ACC112 (cell line): ENCODE measurements around the gene ARFGEF2.

Experiments used
- H2AFZ ChIP-seq: fragments of 200-600 bp; sonication (generic); one replicate; pipeline ENCODE4 v1.6.0; 2017; ENCODE audit warnings: antibody characterized with exemption, low read length; ENCODE audit not compliant: unreplicated experiment
- H3K27ac ChIP-seq: fragments of 200-600 bp; sonication (generic); 2 replicates; pipeline ENCODE4 v1.5.1; 2014; ENCODE audit warnings: low read depth, mild to moderate bottlenecking, antibody characterized with exemption, low read length, moderate library complexity
- H3K27me3 ChIP-seq: fragments of 200-600 bp; sonication (generic); 2 replicates; pipeline ENCODE4 v1.6.1; 2014; ENCODE audit warnings: mild to moderate bottlenecking, antibody characterized with exemption, low read length, moderate library complexity, mixed read lengths; ENCODE audit not compliant: insufficient read depth
- H3K36me3 ChIP-seq: fragments of 200-600 bp; sonication (generic); 2 replicates; pipeline ENCODE4 v1.6.1; 2016; ENCODE audit warnings: mild to moderate bottlenecking, antibody characterized with exemption, low read length, moderate library complexity, mixed read lengths; ENCODE audit not compliant: insufficient read depth
- H3K4me1 ChIP-seq: fragments of 200-600 bp; sonication (generic); one replicate; pipeline ENCODE4 v1.6.1; 2016; ENCODE audit warnings: low read length, mixed read lengths; ENCODE audit not compliant: insufficient read depth, unreplicated experiment, control insufficient read depth
- H3K4me3 ChIP-seq: fragments of 200-600 bp; sonication (generic); 2 replicates; pipeline ENCODE4 v1.5.1; 2014; ENCODE audit warnings: mild to moderate bottlenecking, low read depth, low read length
- H3K79me2 ChIP-seq: fragments of 200-600 bp; sonication (generic); one replicate; pipeline ENCODE4 v1.6.0; 2016; ENCODE audit warnings: low read length; ENCODE audit not compliant: control insufficient read depth, unreplicated experiment, insufficient read depth

Gene ARFGEF2

DNA sequence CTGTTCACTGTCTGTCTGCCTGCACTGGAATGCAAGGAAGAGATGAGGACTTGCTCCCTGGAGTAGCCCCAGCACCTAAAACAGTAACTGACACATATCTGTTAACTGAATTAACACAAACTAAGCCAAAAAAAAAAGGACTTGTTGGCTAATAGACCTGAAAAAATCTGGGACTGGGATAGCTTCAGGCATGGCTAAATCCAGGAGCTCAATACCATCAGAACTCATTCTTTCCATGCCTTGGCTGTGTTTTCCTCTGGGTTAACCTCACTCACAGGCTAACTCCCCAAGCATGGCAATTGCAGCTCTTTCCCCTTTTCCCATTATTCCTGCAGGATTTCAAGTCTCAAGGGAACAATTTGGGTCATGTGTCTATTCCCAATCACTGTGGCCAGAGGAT is 21.6 kb upstream of the ARFGEF2 start:
- Histone ChIP-seq H3K27me3 (no peaks in the 10 kb centered on the region), H3K36me3 (no peaks in the 10 kb centered on the region), H3K79me2 (no peaks in the 10 kb centered on the region), H2AFZ (no peak overlapping the region), H3K4me3 (no peak overlapping the region), H3K27ac (no peak overlapping the region), H3K4me1 (peaks cover 12% of the 10 kb centered on the region)

DNA sequence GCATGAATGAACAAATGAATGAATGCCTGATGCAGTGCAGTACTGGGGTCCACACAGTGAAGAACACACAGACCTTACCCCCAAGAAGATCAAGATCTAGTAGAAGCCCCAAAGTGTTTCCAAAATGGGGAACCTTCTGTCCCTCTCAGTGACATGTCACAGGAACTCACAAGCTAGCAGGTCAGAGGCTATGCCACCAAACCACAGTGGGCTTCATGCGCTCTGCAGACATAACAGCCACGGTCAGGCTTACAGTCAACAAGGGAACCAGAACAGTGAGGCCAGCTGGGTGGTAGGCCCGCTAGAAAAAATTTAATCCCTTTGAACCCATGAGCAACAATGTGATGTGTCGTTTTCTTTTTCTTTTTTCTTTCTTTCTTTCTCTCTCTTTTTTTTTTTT is 20.2 kb upstream of the ARFGEF2 start:
- H3K79me2 ChIP-seq = no peaks in the 10 kb centered on the region
- H3K27ac ChIP-seq = no peak overlapping the region
- no peak overlapping the region for H2AFZ ChIP-seq
- no peaks in the 10 kb centered on the region for H3K27me3 ChIP-seq
- peaks cover 12% of the 10 kb centered on the region for H3K4me1 ChIP-seq
- H3K4me3 ChIP-seq = no peak overlapping the region
- no peaks in the 10 kb centered on the region for H3K36me3 ChIP-seq

DNA sequence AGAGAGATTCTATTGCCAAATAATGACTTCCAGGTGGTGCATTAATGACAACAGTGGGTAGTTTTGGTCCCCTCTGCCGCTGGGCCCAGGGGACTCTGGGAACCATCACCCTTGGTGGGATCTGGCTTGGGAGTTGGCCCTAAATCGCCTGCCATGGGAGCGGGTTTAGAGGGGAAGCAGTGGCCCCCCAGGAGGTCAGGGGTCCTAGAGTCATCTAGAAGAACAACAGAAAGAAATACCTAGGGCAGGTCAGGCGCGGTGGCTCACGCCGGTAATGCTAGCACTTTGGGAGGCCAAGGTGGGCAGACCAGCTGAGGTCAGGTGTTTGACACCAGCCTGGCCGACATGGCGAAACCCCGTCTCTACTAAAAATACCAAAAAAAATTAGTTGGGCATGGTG is 17.8 kb upstream of the ARFGEF2 start:
- Histone ChIP-seq H3K27ac (no peak overlapping the region), H3K4me3 (no peak overlapping the region), H3K4me1 (peaks cover 14% of the 10 kb centered on the region), H3K79me2 (no peaks in the 10 kb centered on the region), H3K36me3 (no peaks in the 10 kb centered on the region), H3K27me3 (no peaks in the 10 kb centered on the region), H2AFZ (no peak overlapping the region)

DNA sequence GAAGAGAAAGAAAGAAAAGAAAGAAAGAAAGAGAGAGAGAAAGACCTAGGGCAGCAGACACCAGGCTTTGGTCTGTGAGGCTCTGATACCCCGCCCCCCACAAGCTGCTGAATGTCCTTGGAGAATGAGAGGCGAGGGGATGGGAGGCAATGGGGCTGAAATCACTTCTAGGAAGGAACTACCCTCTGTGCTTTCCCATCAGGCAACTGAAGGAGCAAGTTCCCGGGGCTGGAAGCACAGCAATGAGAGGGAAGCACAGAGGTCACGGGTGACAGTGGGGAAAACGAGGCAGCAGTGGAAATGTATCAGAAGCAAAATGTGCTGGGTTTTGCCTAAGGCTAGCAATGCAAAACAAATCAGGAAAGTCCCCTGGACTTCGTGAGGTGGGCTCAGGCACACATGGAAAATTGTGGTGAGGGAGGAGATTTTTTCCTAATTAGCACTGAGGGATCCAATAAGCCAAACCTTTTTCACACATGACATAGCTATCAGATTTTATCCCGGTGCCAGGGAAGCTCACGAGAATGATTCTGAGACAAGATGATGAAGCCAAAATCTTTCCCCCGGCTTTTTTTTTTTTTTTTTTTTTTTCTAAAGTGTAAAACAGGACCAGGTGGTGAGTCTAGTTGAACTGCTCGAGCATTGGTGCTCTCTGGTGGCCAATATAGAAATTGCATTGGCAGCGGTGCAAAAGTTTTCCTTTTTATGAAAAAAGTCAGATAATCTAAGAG is 16.8 kb upstream of the ARFGEF2 start:
- Histone ChIP-seq H3K27ac (no peak overlapping the region), H3K4me1 (peaks cover 14% of the 10 kb centered on the region), H3K27me3 (no peaks in the 10 kb centered on the region), H3K79me2 (no peaks in the 10 kb centered on the region), H3K4me3 (peak overlapping the region; percentile 36; the same call in 1 of the 2 replicates), H3K36me3 (no peaks in the 10 kb centered on the region), H2AFZ (peak overlapping the region; percentile 63)

DNA sequence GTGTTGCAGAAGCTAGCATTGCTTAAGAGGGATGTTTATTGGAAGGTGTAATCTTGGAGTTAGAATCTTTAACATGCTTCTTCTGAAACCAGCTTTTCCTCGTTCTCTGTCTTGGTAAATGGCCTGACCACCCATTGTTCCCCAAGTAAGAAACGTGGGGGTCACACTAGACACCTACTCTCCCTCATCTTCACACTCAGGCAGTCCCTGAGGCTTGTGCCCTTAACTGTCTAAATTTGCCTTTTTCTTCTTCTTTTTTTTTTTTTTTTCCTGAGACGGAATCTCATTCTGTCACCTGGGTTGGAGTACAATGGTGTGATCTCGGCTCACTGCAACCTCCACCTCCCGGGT is 16.2 kb upstream of the ARFGEF2 start:
- no peaks in the 10 kb centered on the region for H3K36me3 ChIP-seq

DNA sequence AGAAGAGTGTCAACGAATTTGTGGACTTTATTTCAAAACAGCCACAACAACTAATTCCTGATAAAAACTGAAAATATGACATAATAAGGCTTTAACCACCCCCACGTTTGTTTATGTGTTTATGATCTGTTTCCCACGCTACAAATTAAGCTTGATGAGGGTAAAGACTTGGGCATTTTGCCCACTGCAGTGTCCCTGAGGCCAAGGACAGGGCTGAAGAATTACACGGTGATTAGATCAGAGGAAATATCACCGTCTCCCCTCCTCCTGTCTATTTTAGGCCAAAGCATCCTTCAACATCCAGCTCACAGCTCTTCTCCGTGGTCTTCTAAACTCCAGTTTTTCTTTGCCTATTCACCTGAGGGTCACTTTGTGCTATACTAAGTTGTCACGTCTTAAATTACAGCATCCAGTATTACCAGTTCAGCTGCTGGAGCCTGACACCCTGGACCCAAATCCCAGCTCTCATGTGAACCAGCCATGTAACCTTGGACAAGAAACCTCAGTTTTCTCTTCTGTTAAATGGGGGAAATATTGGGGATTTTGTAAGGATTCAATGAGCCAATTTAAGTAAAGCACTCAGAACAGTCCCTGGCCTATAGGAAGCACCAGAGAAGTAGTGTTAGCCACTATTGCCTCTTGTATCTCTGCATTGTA is 15.2 kb upstream of the ARFGEF2 start:
- Histone ChIP-seq H3K27ac (no peak overlapping the region), H2AFZ (no peak overlapping the region), H3K79me2 (no peaks in the 10 kb centered on the region), H3K36me3 (no peaks in the 10 kb centered on the region), H3K4me1 (peaks cover 14% of the 10 kb centered on the region), H3K27me3 (no peaks in the 10 kb centered on the region), H3K4me3 (no peak overlapping the region)

More for the DNA sequence above, 16.2 kb upstream of the ARFGEF2 start:
- H3K4me1 ChIP-seq = peaks cover 14% of the 10 kb centered on the region
- H3K4me3 ChIP-seq = no peak overlapping the region
- H2AFZ ChIP-seq = no peak overlapping the region
- H3K79me2 ChIP-seq = no peaks in the 10 kb centered on the region
- no peaks in the 10 kb centered on the region for H3K27me3 ChIP-seq
- no peak overlapping the region for H3K27ac ChIP-seq

DNA sequence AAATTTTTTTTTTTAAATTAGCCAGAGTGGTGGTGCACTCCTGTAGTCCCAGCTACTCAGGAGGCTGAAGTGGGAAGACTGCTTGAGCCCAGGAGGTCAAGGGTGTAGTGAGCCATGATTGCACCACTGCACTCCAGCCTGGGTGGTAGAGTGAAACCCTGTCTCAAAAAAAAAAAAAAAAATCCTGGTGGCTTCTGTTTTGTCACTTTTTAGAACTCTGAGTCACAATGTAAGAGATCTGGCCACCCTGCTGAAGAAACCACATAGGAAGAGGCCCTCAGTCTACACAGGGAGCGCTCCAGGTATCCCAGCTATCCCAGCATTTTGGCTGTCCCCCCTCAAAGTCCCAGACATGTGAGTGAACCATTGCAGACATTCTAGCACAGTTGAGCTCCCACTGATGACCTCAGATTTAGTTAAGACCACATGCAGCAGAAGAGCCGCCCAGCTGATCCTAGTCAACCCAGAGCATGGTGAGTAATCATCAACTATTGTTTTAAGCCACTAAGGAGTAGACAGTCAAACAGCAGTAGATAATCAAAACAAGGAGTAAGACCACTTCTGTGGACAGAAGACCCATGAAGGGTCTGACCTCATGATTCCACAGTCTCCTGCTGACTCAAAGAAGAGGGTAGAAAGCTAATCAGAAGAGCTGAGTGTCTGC is 12.7 kb upstream of the ARFGEF2 start:
- Histone ChIP-seq H3K36me3 (no peaks in the 10 kb centered on the region), H3K27me3 (no peaks in the 10 kb centered on the region), H3K79me2 (no peaks in the 10 kb centered on the region), H3K4me1 (peaks cover 14% of the 10 kb centered on the region), H2AFZ (no peak overlapping the region), H3K27ac (no peak overlapping the region), H3K4me3 (no peak overlapping the region)

DNA sequence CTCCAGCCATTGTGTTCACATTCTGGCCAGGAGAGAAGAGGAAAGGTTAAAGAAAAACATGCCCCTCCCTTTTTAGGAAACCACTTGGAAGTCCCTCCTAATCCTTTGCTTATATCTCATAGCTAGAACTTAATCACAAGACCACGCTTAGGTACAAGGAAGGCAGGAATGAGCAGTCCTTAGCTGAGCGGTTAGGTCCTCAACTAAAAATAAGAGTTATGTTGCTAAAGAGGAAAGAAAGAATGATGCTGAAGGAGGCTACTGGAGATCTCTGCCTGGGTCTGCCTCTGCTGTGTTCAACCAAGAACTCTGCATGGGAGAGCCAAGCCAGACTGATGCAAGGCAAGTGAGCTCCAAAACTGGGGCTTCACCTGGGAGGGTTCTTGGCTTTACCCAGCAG is 11.6 kb upstream of the ARFGEF2 start:
- Histone ChIP-seq H3K36me3 (no peaks in the 10 kb centered on the region), H3K27ac (no peak overlapping the region), H3K27me3 (no peaks in the 10 kb centered on the region), H2AFZ (no peak overlapping the region), H3K79me2 (no peaks in the 10 kb centered on the region), H3K4me1 (peaks cover 9% of the 10 kb centered on the region), H3K4me3 (no peak overlapping the region)

DNA sequence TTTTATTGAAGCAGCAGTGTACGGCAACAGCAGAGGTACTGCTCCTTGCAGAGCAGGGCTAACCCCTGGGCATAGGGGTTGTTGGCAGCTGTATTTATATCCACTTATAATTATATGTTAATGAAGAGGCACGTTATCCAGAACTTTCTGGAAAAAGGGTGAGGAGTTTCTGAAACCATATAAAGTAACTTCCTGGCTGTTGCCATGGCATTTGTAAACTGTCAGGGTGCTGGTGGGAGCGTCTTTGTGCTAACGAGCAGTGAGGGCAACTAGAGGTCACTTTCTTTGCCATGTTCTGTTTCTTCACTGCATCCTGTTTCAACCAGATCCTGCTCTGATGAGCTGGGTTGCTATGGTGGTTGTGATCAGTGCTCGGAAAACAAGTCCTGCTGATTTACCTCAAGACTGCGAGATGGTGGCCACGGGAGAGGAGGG is 11.1 kb upstream of the ARFGEF2 start:
- H3K27me3 ChIP-seq = no peaks in the 10 kb centered on the region
- H3K4me1 ChIP-seq = peaks cover 9% of the 10 kb centered on the region
- H3K36me3 ChIP-seq = no peaks in the 10 kb centered on the region
- no peak overlapping the region for H3K27ac ChIP-seq
- H2AFZ ChIP-seq = no peak overlapping the region
- H3K4me3 ChIP-seq = no peak overlapping the region
- no peaks in the 10 kb centered on the region for H3K79me2 ChIP-seq

DNA sequence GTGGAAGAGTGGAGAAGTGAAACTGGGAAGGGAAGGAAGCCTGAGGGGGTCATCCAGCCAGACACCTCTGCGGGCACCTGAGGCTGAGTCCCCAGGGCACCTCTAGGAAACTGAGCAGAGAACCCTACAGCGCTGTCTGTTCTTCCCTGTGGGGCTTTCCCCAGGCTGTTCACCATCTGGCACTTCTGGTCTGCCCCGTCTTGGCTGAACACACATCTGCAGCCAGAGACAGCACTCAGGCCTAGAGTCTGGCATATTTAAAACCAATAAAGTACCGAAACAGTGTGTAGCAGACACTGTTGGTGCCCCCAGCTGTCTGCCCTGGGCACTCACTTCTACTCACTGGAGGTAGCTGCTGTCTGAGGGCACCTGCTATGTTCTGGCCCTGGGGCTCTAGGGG is 9.4 kb upstream of the ARFGEF2 start:
- H3K4me1 ChIP-seq = peaks cover 9% of the 10 kb centered on the region
- no peaks in the 10 kb centered on the region for H3K79me2 ChIP-seq
- no peaks in the 10 kb centered on the region for H3K36me3 ChIP-seq
- no peaks in the 10 kb centered on the region for H3K27me3 ChIP-seq
- no peak overlapping the region for H3K27ac ChIP-seq
- H2AFZ ChIP-seq = no peak overlapping the region
- no peak overlapping the region for H3K4me3 ChIP-seq

DNA sequence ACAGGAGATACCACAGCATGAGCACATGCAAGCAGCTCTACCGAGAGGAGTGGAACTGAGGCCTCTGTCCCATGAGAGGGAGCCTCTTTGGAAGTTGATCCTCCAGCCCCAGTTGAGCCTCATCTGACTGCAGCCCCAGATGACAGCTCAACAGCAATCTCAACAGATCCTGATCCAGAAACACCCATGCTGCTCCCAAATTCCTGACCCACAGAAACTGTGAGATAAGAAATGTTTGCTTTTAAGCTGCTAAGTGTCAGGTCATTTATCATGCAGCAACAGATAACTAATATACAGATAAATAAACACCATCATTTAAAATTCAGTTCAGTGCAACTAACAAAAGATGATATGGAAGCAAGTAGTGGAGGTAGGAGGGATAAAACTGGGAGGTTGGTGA is 4.8 kb upstream of the ARFGEF2 start:
- no peaks in the 10 kb centered on the region for H3K36me3 ChIP-seq
- no peaks in the 10 kb centered on the region for H3K27me3 ChIP-seq
- no peak overlapping the region for H2AFZ ChIP-seq
- H3K79me2 ChIP-seq = peaks cover 4% of the 10 kb centered on the region
- H3K27ac ChIP-seq = no peak overlapping the region
- no peak overlapping the region for H3K4me3 ChIP-seq
- H3K4me1 ChIP-seq = peaks cover 6% of the 10 kb centered on the region
